ENCODE results near the gene CAMK4.

CAMK4 gene

DNA sequence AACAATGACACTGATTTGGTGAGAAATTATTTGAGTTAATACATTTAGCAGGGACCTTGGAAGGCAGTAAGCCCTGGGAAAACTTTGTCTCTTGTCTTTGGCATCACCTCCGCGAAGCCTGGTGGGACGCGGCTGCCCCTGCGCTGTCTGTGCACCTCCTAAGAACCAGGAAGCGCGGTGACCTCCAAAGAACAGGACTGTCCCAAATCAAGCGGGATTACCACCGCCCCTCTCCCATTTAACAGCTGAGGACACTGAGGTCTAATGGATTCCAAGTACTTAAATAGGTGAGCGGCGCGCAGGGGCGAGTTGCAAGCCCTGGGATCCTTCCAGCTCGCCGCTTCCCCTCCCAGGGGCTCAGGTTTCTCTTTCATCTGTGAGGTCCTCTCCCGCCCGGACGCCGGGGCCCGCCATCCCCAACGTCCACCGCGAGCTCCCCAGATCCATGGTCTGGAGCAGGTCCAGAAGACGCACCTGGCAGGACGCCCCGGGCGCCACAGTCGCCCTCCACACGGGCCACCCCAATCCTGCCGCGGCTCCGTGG, 287.7 kb downstream of the CAMK4 start:
- peaks cover 41% of the 10 kb centered on the region for H3K4me1 ChIP-seq
- peak overlapping the region; percentile 86 for H3K27ac ChIP-seq

DNA sequence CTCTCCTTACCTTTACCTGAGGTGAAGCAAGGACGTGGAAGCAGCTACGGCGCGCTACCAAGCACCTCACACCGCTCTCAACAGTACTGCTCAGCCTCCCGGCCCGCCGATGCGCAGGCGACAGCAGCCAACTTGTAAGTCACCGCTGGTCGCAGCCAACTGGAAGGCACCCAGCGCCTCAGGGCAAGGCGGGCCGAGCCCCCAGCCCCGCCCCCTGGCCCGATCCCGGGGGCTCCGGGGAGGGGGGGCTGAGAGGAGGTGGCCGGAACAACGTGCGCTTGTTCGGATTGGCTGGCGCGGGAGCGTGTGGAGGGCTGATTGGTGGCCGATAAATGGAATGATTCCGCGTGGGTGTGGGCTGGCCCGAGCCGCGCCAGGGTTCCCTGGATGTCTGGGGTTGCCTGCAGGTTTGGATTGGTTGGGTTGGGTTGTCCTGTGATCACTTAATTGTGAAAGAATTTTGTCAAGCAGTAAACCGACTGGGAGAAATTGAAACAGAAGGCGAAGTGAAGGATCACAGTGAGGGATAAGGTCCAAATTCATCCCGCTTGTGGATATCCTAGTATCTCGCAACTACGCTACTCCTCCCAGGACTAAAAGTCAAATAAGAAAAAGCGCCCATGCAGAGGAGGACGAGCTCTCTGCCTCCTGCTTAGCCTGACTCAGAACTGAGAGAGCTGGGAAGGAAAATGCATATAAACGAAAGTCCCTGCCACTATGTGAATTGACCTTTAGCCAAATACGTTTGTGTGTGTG, 288.4 kb downstream of the CAMK4 start, which contains the start of gene STARD4:
Gene STARD4 (minus strand): TSS at position 161 of the 756 bp plus-strand sequence. CDS start 5,102 bp downstream, outside the sequence.
- H4K20me1 ChIP-seq: no peaks in the 10 kb centered on the region
- H3K9me3 ChIP-seq: no peaks in the 10 kb centered on the region
- no peaks in the 10 kb centered on the region for H3K27me3 ChIP-seq
- H3K4me1 ChIP-seq: peaks cover 41% of the 10 kb centered on the region
- H3K4me2 ChIP-seq: peak within 1 kb of the TSS; percentile 91
- peak within 1 kb of the TSS; percentile 97 for H3K4me3 ChIP-seq
- H3K36me3 ChIP-seq: no peaks in the 10 kb centered on the region
- no peak for TF ChIP-seq Cebpa-rat (IDR thresholded peaks at IDR 0.05)
- peak within 1 kb of the TSS; percentile 86 for H3K27ac ChIP-seq
- H3K9ac ChIP-seq: peak within 1 kb of the TSS; percentile 91

More for the DNA sequence above, 287.7 kb downstream of the CAMK4 start:
- Histone ChIP-seq H4K20me1 (no peaks in the 10 kb centered on the region), H3K4me3 (peak overlapping the region; percentile 97), H3K4me2 (peak overlapping the region; percentile 90), H3K36me3 (0 out of 2 replicates have a peak, but pooled peaks cover 3% of the 10 kb centered on the region), H3K9me3 (no peaks in the 10 kb centered on the region), H3K9ac (peak overlapping the region; percentile 91), H3K27me3 (no peaks in the 10 kb centered on the region)
- no peak for TF ChIP-seq Cebpa-rat (IDR thresholded peaks at IDR 0.05)

DNA sequence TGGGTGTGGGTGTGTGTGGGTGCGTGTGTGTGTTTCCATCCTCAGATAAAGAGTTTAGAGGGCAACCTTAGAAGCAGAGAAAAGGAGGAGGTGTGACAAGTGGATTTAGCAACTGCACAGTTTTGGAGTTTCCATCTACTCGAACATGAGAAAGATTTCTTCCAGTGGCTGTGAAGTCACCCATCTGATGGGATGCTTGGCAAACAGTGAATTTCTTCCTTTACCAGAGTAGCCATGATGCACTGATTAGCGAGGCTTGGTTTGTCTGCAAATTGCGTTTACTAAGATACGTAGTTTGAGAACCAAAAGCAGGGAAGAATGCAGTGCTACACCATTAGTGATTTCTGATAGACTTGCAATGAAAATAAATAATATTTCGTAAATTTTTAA, 288.9 kb downstream of the CAMK4 start:
- Histone ChIP-seq H3K36me3 (no peaks in the 10 kb centered on the region), H3K9me3 (no peaks in the 10 kb centered on the region), H3K4me1 (peaks cover 41% of the 10 kb centered on the region), H3K27me3 (no peaks in the 10 kb centered on the region), H4K20me1 (no peaks in the 10 kb centered on the region), H3K9ac (peak overlapping the region; percentile 91), H3K27ac (peak overlapping the region; percentile 86), H3K4me2 (peak overlapping the region; percentile 91), H3K4me3 (peak overlapping the region; percentile 97)
- TF ChIP-seq Cebpa-rat (IDR thresholded peaks at IDR 0.05): no peak

DNA sequence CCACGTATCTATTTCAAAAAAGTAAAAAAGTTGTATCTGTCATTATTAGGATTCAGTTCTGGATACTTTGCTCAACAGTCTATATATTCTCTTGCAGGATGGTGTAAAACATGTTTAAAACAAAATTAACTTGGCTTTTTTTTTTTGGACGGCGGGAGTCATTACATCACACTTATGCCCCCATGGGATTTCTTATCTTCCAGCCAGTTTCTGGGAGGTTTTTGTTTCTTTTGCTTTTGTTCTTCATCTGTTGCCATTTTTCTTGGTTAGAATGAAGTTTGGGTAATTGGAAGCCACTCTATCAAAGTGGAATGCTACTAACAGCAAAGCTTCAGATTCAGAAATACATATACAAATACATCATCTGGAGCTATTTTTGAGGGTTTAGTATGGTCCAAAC, 289.9 kb downstream of the CAMK4 start:
- Histone ChIP-seq H3K9me3 (no peaks in the 10 kb centered on the region), H3K36me3 (no peaks in the 10 kb centered on the region), H4K20me1 (no peaks in the 10 kb centered on the region), H3K4me3 (no peak overlapping the region), H3K4me1 (peaks cover 40% of the 10 kb centered on the region), H3K27ac (no peak overlapping the region), H3K4me2 (peak overlapping the region; percentile 91; the same call in 1 of the 2 replicates), H3K9ac (no peak overlapping the region), H3K27me3 (no peaks in the 10 kb centered on the region)
- TF ChIP-seq Cebpa-rat (IDR thresholded peaks at IDR 0.05): no peak

DNA sequence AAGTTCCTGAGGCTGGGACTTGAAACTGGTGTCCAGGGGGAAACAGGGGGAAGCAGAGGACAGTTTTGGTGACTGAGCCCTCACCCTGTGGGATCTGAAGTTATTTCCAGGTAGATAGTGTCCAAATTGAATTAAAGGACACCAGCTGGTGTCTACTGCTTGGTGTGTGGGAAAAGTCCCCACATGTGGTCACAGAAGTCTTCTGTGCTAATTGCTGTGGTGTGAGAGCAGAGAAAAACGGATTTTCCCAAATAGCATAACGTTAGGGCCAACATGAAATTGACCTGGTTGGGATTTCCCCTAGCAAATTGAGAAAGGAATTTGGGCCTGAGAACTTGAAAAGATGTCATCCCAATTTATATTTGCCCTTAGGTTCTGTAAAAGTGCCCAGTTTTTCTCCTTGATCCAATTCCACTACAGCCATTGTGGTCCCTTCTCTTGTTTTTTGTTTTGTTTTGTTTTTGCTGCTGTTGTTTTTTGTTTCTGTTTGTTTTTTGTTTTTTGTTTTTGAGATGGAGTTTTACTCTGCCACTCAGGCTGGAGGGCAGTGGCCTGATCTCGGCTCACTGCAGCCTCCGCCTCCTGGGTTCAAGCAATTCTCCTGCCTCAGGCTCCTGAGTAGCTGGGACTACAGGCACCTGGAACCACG, 293.8 kb downstream of the CAMK4 start:
- Histone ChIP-seq H3K27ac (no peak overlapping the region), H3K9ac (no peak overlapping the region), H3K9me3 (no peaks in the 10 kb centered on the region), H3K36me3 (no peaks in the 10 kb centered on the region), H4K20me1 (no peaks in the 10 kb centered on the region), H3K27me3 (no peaks in the 10 kb centered on the region), H3K4me2 (no peak overlapping the region), H3K4me3 (no peak overlapping the region), H3K4me1 (peaks cover 13% of the 10 kb centered on the region)
- TF ChIP-seq Cebpa-rat (IDR thresholded peaks at IDR 0.05): no peak

DNA sequence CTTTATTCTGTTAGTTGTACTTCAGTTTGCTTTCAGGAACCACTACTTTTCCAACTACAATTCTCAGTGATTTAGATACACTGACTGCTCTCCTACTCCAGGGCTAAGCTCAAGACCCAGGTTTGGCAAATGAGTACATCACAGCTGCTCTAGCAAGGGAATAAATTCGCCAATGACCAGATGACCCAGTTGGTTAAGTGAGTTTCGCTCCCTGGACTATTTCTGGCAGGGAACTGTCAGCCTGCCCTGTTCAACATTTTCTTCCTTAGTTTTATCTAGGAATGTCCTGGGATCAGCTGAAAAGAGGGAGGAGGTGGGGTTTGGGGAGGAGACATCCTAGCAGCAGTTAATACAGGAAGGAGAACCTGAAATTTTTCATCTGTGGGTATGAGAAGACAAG, 294.6 kb downstream of the CAMK4 start:
- no peak overlapping the region for H3K27ac ChIP-seq
- H3K27me3 ChIP-seq: no peaks in the 10 kb centered on the region
- H4K20me1 ChIP-seq: no peaks in the 10 kb centered on the region
- no peak for TF ChIP-seq Cebpa-rat (IDR thresholded peaks at IDR 0.05)
- H3K36me3 ChIP-seq: no peaks in the 10 kb centered on the region
- H3K4me3 ChIP-seq: no peak overlapping the region
- H3K9me3 ChIP-seq: no peaks in the 10 kb centered on the region
- peaks cover 5% of the 10 kb centered on the region for H3K4me1 ChIP-seq
- H3K9ac ChIP-seq: no peak overlapping the region
- no peak overlapping the region for H3K4me2 ChIP-seq

DNA sequence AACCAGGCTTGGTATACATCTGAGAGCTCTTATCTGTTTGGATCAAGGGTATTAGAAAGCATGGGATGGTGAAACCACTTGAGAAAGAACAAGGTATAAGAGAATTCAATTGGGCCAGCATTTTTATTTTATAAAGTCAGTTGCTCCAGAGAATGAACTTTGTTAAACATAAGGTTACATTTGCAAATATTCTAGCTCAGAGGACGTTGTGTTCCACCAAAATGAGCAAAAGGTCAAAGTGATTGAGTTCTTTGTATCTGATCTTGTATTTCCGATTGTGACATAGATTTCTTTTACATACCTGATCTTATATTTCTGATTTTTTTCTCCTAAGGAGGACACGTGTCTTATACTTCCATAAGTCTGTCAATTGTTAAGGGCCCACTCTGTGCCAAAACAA, 296.7 kb downstream of the CAMK4 start:
- TF ChIP-seq Cebpa-rat (IDR thresholded peaks at IDR 0.05): no peak
- H3K9ac ChIP-seq: no peak overlapping the region
- H3K4me3 ChIP-seq: no peak overlapping the region
- H3K36me3 ChIP-seq: no peaks in the 10 kb centered on the region
- H3K27me3 ChIP-seq: no peaks in the 10 kb centered on the region
- H3K4me2 ChIP-seq: no peak overlapping the region
- H3K27ac ChIP-seq: no peak overlapping the region
- H3K4me1 ChIP-seq: no peaks in the 10 kb centered on the region
- H3K9me3 ChIP-seq: no peaks in the 10 kb centered on the region
- H4K20me1 ChIP-seq: no peaks in the 10 kb centered on the region

DNA sequence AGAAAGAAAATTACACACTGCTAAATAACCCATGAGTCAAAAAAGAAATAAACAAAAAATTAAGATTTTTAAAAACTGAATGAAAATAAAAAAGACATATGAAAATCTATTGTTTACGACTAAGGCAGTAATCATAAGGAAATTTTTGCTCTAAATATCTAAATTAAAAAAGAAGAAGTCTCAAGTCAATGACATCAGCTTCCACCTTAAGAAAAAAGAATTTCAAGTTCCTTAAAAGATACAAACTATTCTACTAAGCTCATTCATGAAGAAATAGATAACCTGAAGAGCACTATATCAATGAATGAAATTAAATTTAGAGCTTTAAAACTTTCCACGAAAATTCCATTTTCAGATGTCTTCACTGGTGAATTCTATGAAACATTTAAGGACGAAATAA, 303.9 kb downstream of the CAMK4 start:
- Histone ChIP-seq H3K4me1 (peaks cover 8% of the 10 kb centered on the region), H3K4me2 (no peak overlapping the region), H4K20me1 (no peaks in the 10 kb centered on the region), H3K9ac (no peak overlapping the region), H3K27ac (no peak overlapping the region), H3K27me3 (no peaks in the 10 kb centered on the region), H3K36me3 (no peaks in the 10 kb centered on the region), H3K9me3 (no peaks in the 10 kb centered on the region), H3K4me3 (no peak overlapping the region)
- TF ChIP-seq Cebpa-rat (IDR thresholded peaks at IDR 0.05): no peak

DNA sequence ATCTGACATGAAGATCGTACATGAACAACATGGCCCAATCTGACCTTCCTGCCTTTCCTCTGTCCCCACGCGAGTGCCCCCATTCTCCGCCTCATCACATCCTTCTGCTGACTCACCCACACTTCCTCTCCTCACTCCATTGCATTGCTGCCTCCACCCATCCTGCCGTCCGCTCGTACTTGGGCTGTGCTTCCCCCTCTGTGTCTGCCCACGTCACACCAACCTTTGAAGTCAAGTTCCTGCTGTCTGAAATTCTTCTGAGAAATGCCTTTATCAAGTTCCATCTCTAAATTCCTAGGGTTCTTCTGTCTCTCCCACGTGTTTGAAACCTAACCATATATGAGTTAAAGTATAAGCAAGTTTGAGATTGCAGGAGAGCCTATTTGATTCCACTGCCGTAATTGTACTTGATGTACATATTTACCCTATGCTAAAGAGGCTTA, 306.1 kb downstream of the CAMK4 start:
- H3K27ac ChIP-seq: peak overlapping the region; percentile 45
- no peak overlapping the region for H3K4me3 ChIP-seq

More for the DNA sequence above, 306.1 kb downstream of the CAMK4 start:
- Histone ChIP-seq H3K27me3 (no peaks in the 10 kb centered on the region), H4K20me1 (no peaks in the 10 kb centered on the region), H3K36me3 (no peaks in the 10 kb centered on the region), H3K9me3 (0 out of 2 replicates have a peak, but pooled peaks cover 8% of the 10 kb centered on the region), H3K9ac (no peak overlapping the region), H3K4me2 (peak overlapping the region; percentile 66), H3K4me1 (peaks cover 8% of the 10 kb centered on the region)
- TF ChIP-seq Cebpa-rat (IDR thresholded peaks at IDR 0.05): no peak
